Endothelial cell of umbilical vein (primary cell): ENCODE results near the gene ATG7. TPM values are rescaled to one million over a fixed set of nuclear protein-coding genes. Genes with fewer than 3 reads are reported as not detected.
"Not testable (repeated sequence)": the region's sequence is repeated elsewhere in the genome, so short reads cannot be mapped to it uniquely, and the experiment has no call there.

ENCODE experiments used
- BruUV-seq: library from RNA; stranded (reverse); fragments of 400-500 nt; replicated peaks from 2 replicates; lab custom pipeline; 2021; lab: Mats Ljungman, UMichigan
- CTCF ChIA-PET: fragments of 300-600, 350-600 bp; sonication (Branson Sonifier 250); formaldehyde crosslinking; loops from one replicate; lab custom pipeline; 2021; ENCODE audit warnings: antibody characterized with exemption, inconsistent platforms; lab: Charles Lee
- POLR2A ChIA-PET: fragments of 300-600, 350-600 bp; sonication (Branson Sonifier 250); formaldehyde crosslinking; loops from one replicate; lab custom pipeline; 2021; ENCODE audit warnings: antibody characterized with exemption, inconsistent platforms; lab: Charles Lee
- DNase-seq: peaks from one replicate; pipeline ENCODE4 v3.0.0-alpha.2; 2011; ENCODE audit warnings: low read depth, low spot score
- FAIRE-seq: peaks from 2 replicates; lab custom pipeline; 2011; peaks lifted over from hg19 to GRCh38; lab: Jason Lieb, UNC
- H2AFZ ChIP-seq: 2 replicates; pipeline ENCODE4 v1.6.0; 2012; ENCODE audit warnings: low read depth, low read length, control low read depth, inconsistent platforms
- H3K27ac ChIP-seq: 2 replicates; pipeline ENCODE4 v1.5.1; 2011; ENCODE audit warnings: low read depth, mild to moderate bottlenecking, control low read depth, low read length, moderate library complexity; ENCODE audit not compliant: insufficient read depth
- H3K27me3 ChIP-seq, 2 experiments: 2 replicates each; pipeline versions ENCODE4 v1.6.0 to v1.6.1; 2011; ENCODE audit warnings: low read length in 2 of 2, mixed read lengths in 1 of 2; ENCODE audit not compliant: control insufficient read depth in 2 of 2, insufficient read depth in 2 of 2
- H3K36me3 ChIP-seq, 2 experiments: 2 replicates in 1 of 2; 3 replicates in 1 of 2; pipeline ENCODE4 v1.5.1; 2011; ENCODE audit warnings: low read length in 2 of 2, mild to moderate bottlenecking in 1 of 2, moderate library complexity in 1 of 2; ENCODE audit not compliant: control insufficient read depth in 2 of 2, insufficient read depth in 2 of 2; ENCODE audit errors: extremely low read depth in 1 of 2
- H3K4me1 ChIP-seq: 3 replicates; pipeline ENCODE4 v1.5.1; 2011; ENCODE audit warnings: mild to moderate bottlenecking, low read length; ENCODE audit not compliant: control insufficient read depth, insufficient read depth; ENCODE audit errors: extremely low read depth
- H3K4me2 ChIP-seq: 2 replicates; pipeline ENCODE4 v1.6.1; 2011; ENCODE audit warnings: low read length, control low read depth, mixed read lengths; ENCODE audit not compliant: insufficient read depth
- H3K4me3 ChIP-seq, 3 experiments: fragments of 200-600 bp in 1 of 3; sonication (generic), shearing (Covaris generic) in 1 of 3; replicated peaks in 1 of 3; 2 replicates each; pipeline ENCODE4 v1.5.1; 2011 to 2016; ENCODE audit warnings: control low read depth in 3 of 3, low read length in 3 of 3, mild to moderate bottlenecking in 2 of 3, inconsistent platforms in 1 of 3, low read depth in 1 of 3, moderate library complexity in 1 of 3; ENCODE audit not compliant: insufficient read depth in 1 of 3
- H3K79me2 ChIP-seq: 2 replicates; pipeline ENCODE4 v1.6.0; 2012; ENCODE audit warnings: low read length, inconsistent platforms; ENCODE audit not compliant: control insufficient read depth, insufficient read depth
- H3K9ac ChIP-seq: replicated peaks from 2 replicates; pipeline ENCODE3; 2011; ENCODE audit warnings: low read length, control low read depth; ENCODE audit not compliant: insufficient read depth; ENCODE audit errors: extremely low read depth
- H3K9me1 ChIP-seq: replicated peaks from 3 replicates; pipeline ENCODE4 v1.6.0; 2011; ENCODE audit warnings: mild to moderate bottlenecking, low read length; ENCODE audit not compliant: control insufficient read depth, insufficient read depth; ENCODE audit errors: extremely low read depth
- H3K9me3 ChIP-seq: replicated peaks from 2 replicates; pipeline ENCODE4 v1.5.1; 2012; ENCODE audit warnings: low read length, inconsistent platforms; ENCODE audit not compliant: control insufficient read depth, insufficient read depth
- H4K20me1 ChIP-seq: replicated peaks from 2 replicates; pipeline ENCODE3; 2011; ENCODE audit warnings: mild to moderate bottlenecking, low read length; ENCODE audit not compliant: control insufficient read depth, insufficient read depth; ENCODE audit errors: extremely low read depth
- CTCF ChIP-seq, 2 donors: IDR thresholded peaks; 1 replicate in 1 of 2; 2 replicates in 1 of 2; pipeline ENCODE4 v1.5.1; 2011; ENCODE audit warnings: low read length in 2 of 2, mild to moderate bottlenecking in 2 of 2, moderate library complexity in 2 of 2, control low read depth in 1 of 2, inconsistent platforms in 1 of 2, low read depth in 1 of 2; ENCODE audit not compliant: insufficient read depth in 1 of 2; ENCODE audit errors: extremely low read depth in 1 of 2
- EZH2 ChIP-seq: IDR thresholded peaks from 2 replicates; pipeline ENCODE4 v1.6.1; 2012; ENCODE audit warnings: borderline replicate concordance, low read depth, mild to moderate bottlenecking, moderate library complexity, low read length, inconsistent platforms; ENCODE audit not compliant: severe bottlenecking
- FOS ChIP-seq: IDR thresholded peaks from 2 replicates; pipeline ENCODE4 v1.6.1; 2011; ENCODE audit warnings: mild to moderate bottlenecking, low read length, moderate library complexity, borderline replicate concordance; ENCODE audit not compliant: insufficient read depth
- GATA2 ChIP-seq: IDR thresholded peaks from 2 replicates; pipeline ENCODE4 v1.7.0; 2011; ENCODE audit warnings: low read depth, mild to moderate bottlenecking, moderate library complexity, mixed read lengths, low read length; ENCODE audit not compliant: insufficient read length, insufficient read depth
- JUN ChIP-seq: IDR thresholded peaks from 2 replicates; pipeline ENCODE4 v1.6.1; 2011; ENCODE audit warnings: borderline replicate concordance, low read depth; ENCODE audit not compliant: insufficient read length, insufficient read depth
- MAX ChIP-seq: IDR thresholded peaks from 2 replicates; pipeline ENCODE4 v1.6.1; 2011; ENCODE audit not compliant: insufficient read depth, insufficient read length
- MYC ChIP-seq: IDR thresholded peaks from one replicate; pipeline ENCODE4 v1.6.1; 2011; ENCODE audit warnings: mild to moderate bottlenecking, low read depth, low read length
- POLR2A ChIP-seq: IDR thresholded peaks from 2 replicates; pipeline ENCODE4 v1.6.1; 2012; ENCODE audit warnings: low read depth, mild to moderate bottlenecking, control low read depth, low read length
- POLR2AphosphoS5 ChIP-seq: IDR thresholded peaks from 2 replicates; pipeline ENCODE4 v1.6.1; 2012; ENCODE audit warnings: low read depth, mild to moderate bottlenecking, control low read depth, low read length, moderate library complexity; ENCODE audit not compliant: insufficient read depth
- dilution Hi-C: fragments of 300-500 bp; cut with MboI; formaldehyde crosslinking; loops from one replicate; pipeline ENCODE4 v1.15.0; 2019; ENCODE audit warnings: low sequenced_read_pairs; ENCODE audit not compliant: extremely low pct_ligation_motif_present
- intact Hi-C: fragments of 100-400 bp; cut with micrococcal nuclease; formaldehyde crosslinking; loops from one replicate; pipeline ENCODE4 v1.10.0; 2022
- polyA plus RNA-seq, 4 experiments: library from polyadenylated mRNA; depleted of rRNA in 3 of 4; stranded (reverse) in 3 of 4; unstranded in 1 of 4; fragments of >200 nt; gene quantifications; 2 replicates each; pipeline versions ENCODE4 v1.2.1 to v1.2.3, GENCODE V29; 2011 to 2012; ENCODE audit warnings: missing spikeins in 1 of 4
- total RNA-seq: library from RNA; stranded (reverse); gene quantifications from 2 replicates; pipeline ENCODE4 v1.2.3, GENCODE V29; 2021

The ATG7 gene
- total and polyA plus RNA-seq, 2 donors (not counting 3 experiments of a cell fraction or from before 2014, with no cell fraction given), result 30.8 to 48.3 TPM

- H3K4me3 ChIP-seq, H3K9ac ChIP-seq, H3K9me1 ChIP-seq, H3K27ac ChIP-seq, H3K4me2 ChIP-seq, H4K20me1 ChIP-seq, BruUV-seq, H3K79me2 ChIP-seq, H3K9me3 ChIP-seq, H3K36me3 ChIP-seq, CTCF ChIA-PET, intact Hi-C loops, H2AFZ ChIP-seq, H3K4me1 ChIP-seq, H3K27me3 ChIP-seq, POLR2A ChIA-PET, DNase-seq, dilution Hi-C loops: not testable (repeated sequence)
- FAIRE-seq, result peak; percentile 18
These were observed 253.9 kb downstream of the ATG7 start for GRCh38 chr3:11526121-11526520.

DNA sequence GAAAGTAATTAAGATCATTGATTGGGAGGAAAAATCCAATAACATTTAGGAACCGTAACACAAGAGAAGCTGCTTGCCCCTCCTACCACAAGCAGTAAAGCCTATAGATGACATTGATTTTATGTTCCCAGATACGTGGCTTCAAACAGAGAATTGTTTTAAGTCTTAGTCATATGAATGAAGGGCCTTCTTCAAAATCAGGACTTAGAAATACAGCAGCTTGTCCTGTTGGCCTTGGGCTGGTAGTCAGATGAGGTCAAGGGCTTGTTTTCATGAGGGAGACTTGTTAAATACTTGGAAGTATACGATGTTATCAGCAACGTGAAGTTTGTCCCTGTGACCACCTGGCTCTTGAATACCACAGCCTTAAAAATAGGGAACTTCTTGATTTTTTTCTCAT lies 257.1 kb downstream of the ATG7 start:
- CTCF ChIA-PET, result no interaction called here
- no peak overlapping the region for H3K4me2 ChIP-seq
- intact Hi-C loops, result no loop called here
- POLR2A ChIA-PET, result no interaction called here
- no peaks in the 10 kb centered on the region for H3K27me3 ChIP-seq
- no TSS peak for BruUV-seq
- H3K9ac ChIP-seq, result no peak overlapping the region
- H3K36me3 ChIP-seq, result no peaks in the 10 kb centered on the region
- no peaks in the 10 kb centered on the region for H3K9me1 ChIP-seq
- no peaks in the 10 kb centered on the region for H4K20me1 ChIP-seq
- DNase-seq (no peak), FAIRE-seq (no peak)
- no peak overlapping the region for H3K4me3 ChIP-seq
- dilution Hi-C loops, result no loop called here
- H3K27ac ChIP-seq, result no peak overlapping the region
- no peaks in the 10 kb centered on the region for H3K79me2 ChIP-seq
- no peak for TF ChIP-seq JUN
- TF ChIP-seq CTCF (IDR thresholded peaks at IDR 0.05; ENCODE audit: extremely low read depth in 1 of 2, insufficient read depth in 1 of 2, low read depth in 1 of 2, low read length in 2 of 2), result no peak
- no peak for TF ChIP-seq MAX
- no peak for TF ChIP-seq FOS
- TF ChIP-seq POLR2AphosphoS5, result no peak
- TF ChIP-seq EZH2, result no peak
- no peak for TF ChIP-seq GATA2
- no peak for TF ChIP-seq MYC
- TF ChIP-seq POLR2A, result no peak
- no peaks in the 10 kb centered on the region for H3K4me1 ChIP-seq
- H3K9me3 ChIP-seq, result no peaks in the 10 kb centered on the region
- no peak overlapping the region for H2AFZ ChIP-seq
